Measurements from ENCODE around the gene ACP5.

- TF ChIP-seq CTCF (IDR thresholded peaks at IDR 0.05; ENCODE audit: low read length) (no peak), EZH2phosphoT487 (IDR thresholded peaks at IDR 0.05; ENCODE audit: low read length) (no peak)
Measured at GRCh38 chr19:11586331-11586730, 8.9 kb upstream of the ACP5 start.

Measured in MM.1S (cell line).